Measurements from ENCODE around the gene RAB30.

The RAB30 gene

DNA sequence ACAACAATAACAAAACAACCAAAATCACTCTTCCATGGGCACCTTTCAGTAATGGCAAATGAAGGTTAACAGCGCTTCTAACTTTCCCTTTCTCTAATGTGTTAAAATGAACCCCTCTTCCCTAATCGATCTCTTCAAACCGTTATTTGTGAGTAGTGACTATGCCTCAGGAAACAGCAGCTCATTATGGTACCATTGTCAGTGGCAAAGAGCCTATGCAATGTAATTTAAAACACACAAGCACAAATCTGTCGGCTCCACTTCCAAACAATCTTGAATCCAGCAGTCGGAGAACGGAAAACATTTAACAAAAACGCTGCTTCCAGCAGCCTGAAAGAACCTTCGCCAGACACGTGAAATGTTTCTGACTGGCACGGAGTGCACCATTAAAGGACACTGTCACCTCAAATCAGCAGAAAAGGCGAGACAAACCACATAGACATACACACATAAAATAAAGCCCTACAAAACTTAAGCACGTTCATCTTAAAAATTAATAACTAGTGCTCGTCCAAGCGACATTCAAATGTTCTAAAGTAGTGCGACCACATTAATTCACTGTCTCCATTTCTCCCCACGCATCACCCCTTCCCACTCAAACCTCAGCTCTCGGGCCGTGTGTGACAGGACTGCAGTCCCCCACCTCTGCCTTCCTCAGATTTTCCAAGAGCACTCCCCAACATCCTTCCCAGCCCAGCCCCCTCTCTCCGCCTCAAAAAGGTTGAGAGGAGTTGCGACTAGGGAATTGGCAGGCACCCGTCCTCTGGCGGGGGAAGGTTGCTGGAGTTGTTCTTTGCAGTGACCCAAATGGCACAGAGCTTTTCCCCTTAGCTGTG lies 748 bp downstream of the RAB30 start:
- no peak for DNase-seq (ENCODE audit: extremely low read depth in 1 of 2, low read depth in 1 of 2)

DNA sequence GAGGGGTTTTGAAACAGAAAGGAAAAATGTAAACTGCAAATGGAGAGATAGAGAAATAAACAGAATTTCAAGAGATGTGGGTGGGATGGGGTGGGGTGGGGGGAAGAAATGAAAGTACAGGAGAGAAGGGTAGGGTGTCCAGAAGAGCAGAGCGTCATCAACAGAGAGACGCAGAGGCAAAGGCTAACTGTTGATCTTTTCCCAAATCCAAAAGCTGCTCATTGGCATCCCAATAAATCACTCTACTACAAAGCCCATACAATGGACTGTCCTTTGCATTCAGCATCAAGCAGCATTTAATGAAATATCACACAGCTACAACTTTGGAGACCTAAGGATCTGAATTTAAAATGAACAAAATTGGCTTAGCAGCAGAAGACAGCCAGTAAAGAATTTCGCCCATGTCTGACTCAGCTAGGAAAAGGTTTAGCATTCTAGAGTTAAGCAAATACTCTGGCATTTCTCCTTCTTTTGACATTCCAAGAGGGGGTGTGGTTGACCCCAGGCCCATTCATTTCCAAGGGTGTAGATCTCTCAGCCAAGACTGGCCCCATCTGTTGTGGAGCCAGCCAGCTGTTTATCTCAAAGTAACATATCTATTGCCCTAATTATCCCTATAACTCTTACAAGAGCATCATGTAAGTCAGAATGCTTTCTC lies 1.5 kb downstream of the RAB30 start:
- no peak for DNase-seq (ENCODE audit: extremely low read depth in 1 of 2, low read depth in 1 of 2)

DNA sequence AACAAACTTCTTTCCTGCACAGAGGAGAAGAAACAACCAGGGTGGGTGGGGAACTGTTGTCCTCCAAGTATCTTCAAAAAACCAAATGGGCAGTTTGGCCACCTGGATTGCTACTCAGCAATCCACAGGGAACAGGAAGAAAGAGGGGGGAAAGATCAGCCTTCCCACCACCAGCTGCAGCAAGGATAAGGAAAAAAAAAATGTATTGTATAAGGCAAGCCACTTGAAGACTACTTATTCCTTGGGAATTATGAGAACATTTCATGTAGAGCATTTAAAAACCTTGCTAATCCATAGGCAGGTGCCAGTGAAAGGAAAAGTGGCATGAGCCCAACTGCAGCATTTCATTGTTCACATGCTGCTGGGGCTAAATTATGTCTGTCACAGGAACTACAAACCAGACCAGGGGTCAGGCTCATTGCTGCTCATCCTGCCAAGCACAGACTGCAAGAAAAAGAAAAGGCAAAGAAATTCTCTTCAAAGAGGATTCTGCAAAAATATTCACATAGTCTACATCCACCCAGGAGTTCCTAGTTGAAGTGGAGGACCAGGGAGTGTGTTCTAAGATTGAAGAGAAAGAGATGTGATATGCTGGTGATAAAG lies 2.2 kb downstream of the RAB30 start:
- DNase-seq (ENCODE audit: extremely low read depth in 1 of 2, low read depth in 1 of 2) = no peak

DNA sequence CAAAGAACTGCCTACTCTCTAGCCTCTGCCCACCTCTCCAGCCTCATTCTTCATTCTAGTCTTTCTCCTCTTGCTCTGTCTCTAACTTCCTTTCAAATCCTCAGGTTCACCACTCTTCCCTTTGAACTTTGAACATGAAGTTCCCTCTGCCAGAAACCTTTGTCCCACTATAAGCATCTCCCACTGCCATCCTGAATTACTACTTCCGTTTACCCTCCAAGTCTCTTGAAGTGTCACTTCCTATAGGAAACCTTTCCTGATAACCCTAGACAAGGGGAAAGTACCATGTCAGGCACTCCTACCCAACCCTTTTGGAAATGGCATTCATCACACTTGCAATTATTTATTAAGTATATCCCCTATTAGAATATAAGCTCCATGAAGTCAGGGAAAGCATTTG lies 3.1 kb downstream of the RAB30 start:
- DNase-seq (ENCODE audit: extremely low read depth in 1 of 2, low read depth in 1 of 2) = no peak

DNA sequence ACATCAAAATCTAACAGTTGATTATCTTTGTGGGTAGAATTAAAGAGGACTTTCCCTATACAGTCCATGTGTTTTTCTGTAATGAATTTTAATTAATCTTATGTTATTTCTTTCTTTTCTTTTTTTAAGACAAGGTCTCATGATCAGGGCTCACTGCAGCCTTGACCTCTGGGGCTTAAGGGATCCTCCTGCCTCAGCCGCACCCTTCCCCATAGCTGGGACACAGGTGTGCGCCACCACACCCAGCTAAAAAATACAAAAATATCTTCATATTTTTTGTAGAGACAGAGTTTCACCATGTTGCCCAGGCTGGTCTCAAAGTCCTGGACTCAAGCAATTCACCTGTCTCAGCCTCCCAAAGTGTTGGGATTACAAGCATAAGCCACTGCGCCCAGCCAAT lies 7.7 kb downstream of the RAB30 start:
- DNase-seq (ENCODE audit: extremely low read depth in 1 of 2, low read depth in 1 of 2) = no peak

DNA sequence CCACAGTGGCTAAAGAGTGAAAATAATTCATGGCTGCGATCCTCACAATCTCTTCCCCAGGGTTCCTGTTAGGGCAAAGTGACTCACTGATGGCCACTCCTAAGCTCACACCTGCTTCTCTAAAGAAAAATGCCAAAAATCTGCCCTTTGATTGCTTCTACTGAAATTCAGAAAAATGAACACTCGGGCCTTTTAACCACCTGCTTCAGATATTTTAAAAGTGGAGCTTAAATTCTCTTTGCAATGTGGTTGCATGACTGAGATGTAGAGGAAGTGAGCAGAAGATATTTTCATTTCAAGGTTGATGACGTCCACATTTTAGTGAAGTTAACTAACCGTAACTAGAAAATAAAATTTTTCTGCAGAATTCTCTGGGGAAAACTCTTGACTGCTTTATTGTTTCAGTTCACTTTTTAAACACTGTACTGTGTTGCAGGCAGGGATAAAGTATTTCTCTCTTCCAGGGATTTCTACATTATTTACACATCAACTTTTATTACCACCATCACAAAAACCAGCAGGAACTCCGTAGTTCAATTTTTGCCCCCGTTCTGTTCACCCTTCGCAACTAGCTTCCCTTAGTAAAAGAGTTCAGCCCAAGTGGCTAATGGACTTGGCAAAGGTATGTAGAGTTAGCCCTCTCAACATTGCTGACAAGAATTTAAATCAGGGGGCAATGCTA lies 8.5 kb downstream of the RAB30 start:
- no peak for DNase-seq (ENCODE audit: extremely low read depth in 1 of 2, low read depth in 1 of 2)

DNA sequence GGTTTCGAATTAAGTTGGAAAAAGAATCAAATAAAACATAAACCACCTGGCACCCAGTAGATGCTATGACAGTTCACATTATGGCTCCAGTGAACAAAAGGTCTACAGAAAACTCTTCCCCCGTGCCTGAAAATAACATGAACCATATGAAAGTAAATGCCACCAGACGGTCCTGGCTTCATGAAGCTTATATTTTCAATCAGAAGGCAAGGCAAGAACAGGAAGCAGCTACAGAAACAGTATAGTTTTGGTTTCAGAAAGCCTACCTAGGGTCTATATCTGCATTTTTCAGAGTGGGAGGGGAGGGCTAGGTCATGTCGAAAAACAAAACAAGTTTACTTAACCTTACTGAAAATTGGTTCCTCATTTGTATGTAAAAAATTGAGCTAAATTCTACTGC lies 9.8 kb downstream of the RAB30 start:
- DNase-seq (ENCODE audit: extremely low read depth in 1 of 2, low read depth in 1 of 2) = no peak

DNA sequence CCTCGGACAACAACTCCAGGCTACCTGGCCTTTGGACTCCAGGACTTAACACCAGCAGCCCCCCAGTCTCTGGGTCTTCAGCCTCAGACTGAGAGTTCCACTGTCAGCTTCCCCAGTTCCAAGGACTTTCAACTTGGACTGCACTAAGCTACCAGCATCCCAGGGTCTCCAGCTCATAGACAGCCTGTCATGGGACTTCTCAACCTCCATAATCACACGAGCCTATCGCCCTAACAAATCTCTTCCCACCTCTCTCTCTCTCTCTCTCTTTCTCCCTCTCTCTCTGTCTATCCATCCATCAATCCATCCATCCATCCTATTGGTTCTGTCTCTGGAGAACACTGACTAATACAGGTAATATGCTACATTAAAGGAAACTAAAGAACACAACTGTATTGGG lies 10.7 kb downstream of the RAB30 start:
- DNase-seq (ENCODE audit: extremely low read depth in 1 of 2, low read depth in 1 of 2) = no peak

DNA sequence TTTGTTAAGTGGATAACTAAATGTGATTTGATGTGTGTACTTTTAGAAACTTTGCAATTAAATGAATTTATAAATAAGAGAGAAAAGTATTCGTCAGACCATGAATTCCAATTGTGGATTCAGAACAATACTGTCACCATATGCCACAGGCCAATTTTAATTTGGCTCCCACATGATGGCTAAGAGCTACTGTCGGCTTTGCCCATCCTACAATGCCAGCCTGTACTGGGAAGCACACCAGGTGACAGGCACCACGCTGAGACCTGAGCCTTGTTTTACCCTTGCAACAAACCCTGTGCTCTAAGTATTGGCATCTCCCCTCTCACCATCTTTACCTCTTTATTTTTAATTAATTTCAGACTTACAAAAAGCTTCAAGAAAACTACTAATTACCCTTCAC lies 14.0 kb downstream of the RAB30 start:
- DNase-seq (ENCODE audit: extremely low read depth in 1 of 2, low read depth in 1 of 2) = no peak

DNA sequence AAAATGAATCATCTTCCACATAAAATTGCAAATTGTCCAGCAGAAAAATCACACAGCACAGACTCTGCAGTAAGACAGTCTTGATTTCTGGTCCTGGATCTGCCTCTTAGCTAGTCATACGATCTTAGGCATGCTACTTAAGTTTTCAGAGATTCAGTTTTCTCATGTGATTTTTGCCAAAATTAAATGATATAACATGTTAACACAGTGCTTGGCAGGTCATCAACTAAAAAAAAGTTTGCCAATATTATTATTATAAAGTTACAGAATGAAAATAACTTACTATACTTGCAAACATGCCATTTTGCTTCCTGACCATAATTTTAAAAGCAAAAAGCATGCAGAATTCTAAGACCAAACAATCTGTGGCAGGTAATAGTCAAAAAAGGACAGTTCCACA lies 15.1 kb downstream of the RAB30 start:
- no peak for DNase-seq (ENCODE audit: extremely low read depth in 1 of 2, low read depth in 1 of 2)

DNA sequence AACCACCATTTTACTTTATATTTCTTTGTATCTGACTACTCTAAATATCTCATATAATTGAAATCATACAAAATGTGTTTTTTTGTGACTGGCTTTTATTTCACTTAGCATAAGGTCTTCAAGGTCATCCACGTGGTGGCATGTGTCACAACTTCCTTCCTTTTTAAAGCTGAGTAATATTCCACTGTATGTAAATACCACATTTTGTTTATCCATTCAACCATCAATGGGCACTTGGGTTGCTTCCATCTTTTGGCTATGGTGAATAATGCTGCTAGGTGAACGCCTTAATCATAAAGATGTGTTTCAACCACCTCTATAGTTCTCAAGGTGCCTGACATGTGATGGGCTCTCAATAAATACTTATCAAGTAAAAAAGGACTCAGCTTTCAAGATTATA lies 15.5 kb downstream of the RAB30 start:
- no peak for DNase-seq (ENCODE audit: extremely low read depth in 1 of 2, low read depth in 1 of 2)

DNA sequence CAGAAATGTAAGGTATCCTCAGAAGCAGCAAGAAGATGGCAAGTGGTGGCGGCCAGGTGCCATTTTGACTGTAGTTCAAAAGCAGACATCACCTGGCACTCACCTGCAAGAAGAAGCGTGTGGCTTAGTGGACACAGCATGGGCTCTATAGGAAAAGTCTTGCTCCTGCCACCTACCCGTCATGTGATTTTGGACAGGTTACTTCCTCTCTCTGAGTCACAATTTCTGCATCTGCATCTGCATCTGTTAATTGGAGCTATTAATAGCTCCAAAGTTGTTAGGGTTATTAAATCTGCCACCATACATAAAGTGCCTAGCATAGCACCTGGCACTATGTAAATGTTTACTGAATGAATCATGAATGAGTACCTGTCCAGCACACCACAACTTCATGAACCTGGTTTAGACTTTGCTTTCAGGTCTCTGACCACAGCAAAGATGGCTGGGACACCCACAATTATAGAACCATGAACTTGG lies 16.8 kb downstream of the RAB30 start:
- DNase-seq (ENCODE audit: extremely low read depth in 1 of 2, low read depth in 1 of 2) = no peak

DNA sequence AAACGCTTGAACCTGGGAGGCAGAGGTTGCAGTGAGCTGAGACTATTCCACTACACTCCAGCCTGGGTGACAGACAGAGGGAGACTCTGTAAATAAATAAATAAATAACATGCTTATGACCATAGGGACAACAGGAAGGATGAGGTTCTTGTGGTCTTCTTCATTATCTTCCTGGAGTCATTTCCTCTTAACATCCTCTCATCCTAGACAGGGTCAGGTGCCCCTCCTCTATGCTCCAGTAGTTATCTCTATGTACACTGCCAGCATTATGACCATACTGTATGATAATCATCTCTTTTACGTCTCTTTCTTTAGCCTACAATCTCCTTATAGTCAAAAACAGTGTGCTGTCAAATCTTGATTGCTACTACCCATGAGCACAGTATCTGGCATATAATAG lies 17.7 kb downstream of the RAB30 start:
- no peak for DNase-seq (ENCODE audit: extremely low read depth in 1 of 2, low read depth in 1 of 2)

DNA sequence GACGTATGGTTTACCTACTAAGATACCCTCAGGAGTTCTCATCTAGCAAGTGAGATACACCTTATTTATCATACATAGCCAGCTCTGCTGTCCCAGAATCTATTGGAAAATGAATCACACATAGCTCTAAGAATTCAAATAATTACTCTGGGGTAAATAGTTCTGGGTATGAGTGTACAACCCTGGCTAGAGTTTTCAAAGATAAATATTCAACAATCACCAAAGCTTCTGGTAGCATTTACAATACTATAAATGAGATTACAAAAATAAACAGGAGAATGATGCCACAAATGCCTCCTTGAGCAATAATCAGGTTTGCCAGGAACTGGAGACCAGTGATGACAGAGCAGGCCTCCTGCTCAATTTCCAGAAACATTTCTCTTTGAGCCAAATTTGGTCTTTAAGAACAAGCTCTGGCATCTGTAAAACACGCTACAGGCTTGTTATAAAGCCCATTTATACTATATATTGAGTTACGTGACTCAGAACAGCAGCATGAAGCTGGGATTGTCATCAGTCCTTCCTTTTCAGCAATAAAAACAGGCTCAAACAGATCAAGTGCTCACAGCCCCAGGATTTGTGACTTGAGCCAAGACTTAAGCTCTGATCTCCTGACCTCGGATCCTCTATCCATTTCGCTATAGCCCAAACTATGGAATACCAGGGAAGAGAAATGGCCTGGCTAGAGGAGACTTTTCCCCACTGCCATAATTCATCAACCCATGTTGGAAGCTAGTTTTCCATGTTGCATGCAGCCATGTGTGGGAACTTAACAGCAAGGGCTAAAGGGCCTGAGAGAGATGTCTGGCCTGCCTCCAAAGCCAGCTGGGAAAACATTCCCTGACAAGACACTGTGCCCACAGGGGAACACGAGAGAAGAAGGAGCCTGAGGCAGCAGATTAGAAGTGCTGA lies 19.7 kb downstream of the RAB30 start:
- DNase-seq (ENCODE audit: extremely low read depth in 1 of 2, low read depth in 1 of 2) = no peak

DNA sequence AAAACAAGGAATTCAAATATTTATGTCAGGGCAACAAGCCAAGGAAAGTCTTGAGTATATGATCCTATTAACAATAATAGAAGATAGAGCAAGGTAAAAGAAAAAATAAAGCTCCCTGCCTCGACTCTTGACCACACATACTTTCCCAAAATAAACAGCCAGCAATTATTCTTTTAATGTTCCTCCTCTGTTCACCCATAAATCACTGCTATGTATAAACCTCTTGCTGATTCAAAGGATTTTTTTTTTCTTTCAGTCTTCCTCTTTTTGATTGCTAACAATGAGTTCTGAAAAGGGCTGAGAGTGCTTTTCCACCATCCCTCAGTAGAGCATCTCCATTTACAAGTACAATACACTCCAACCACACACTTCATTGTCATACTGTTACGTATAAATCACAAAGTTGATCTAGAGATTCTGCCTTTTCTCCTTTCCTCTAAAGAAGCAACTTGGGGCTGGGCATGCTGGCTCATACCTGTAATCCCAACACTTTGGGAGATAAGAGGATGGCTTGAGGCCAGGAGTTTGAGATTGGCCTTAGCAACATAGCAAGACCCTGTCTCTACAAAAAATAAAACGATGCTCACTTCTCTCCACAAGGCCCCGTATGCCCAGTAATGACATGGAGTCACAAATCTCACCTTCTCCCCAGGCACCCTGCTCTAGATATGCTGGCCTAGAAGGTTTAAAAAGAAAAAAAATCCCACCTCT lies 24.0 kb downstream of the RAB30 start:
- no peak for DNase-seq (ENCODE audit: extremely low read depth in 1 of 2, low read depth in 1 of 2)

DNA sequence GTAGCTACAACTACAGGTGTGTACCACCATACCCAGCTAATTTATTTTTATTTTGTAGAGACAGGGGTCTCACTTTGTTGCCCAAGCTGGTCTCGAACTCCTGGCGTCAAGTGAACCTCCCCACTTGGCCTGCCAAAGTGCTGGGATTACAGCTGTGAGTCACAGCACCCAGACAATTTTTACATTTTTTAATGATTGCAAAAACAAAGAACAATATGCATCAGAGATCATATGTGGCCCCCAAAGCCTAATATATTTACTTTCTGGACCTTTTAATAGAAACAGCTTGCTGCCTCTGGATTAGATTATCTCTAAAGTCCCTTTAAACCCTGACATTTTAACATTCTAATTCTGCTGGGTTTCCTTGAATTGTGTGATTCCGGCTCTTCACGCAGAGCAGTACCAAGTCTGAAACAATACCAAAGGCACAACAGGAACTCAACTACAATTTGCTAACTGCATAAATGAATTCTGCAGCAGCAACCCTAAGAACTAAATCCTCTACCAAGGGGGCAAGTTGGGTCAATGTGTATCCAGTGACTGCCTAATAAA lies 25.0 kb downstream of the RAB30 start:
- no peak for DNase-seq (ENCODE audit: extremely low read depth in 1 of 2, low read depth in 1 of 2)

DNA sequence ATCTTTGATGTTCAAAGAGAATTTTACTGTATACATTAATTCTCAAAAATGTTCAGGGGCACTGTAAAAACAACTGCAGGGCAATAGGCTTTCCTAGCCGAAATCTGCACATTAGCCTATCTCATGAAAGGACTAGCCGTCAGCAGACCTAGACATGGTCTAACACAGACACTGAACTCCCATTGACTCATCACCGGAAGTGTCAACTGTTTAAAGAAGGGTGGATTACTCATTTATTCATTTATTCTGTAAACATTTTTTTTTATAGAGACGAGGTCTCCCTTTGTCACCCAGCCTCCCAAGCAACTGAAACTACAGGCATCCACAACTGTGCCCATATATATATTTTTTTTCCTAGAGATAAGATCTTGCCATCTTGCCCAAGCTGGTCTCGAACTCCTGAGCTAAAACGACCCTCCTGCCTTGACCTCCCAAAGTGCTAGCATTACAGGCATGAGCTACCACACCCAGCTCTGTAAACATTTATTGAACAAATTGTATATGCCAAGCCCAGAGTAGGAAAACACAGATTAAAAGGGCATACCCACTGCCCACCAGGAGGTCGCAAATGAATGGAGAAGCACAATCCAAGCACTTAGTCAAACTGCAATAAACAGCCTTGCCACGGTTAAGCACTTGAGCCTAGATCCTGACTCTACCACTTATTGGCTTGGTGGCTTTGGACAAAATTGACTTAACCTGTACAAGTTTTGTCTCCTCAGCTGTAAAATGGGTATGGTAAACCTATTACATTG lies 26.6 kb downstream of the RAB30 start:
- no peak for DNase-seq (ENCODE audit: extremely low read depth in 1 of 2, low read depth in 1 of 2)

DNA sequence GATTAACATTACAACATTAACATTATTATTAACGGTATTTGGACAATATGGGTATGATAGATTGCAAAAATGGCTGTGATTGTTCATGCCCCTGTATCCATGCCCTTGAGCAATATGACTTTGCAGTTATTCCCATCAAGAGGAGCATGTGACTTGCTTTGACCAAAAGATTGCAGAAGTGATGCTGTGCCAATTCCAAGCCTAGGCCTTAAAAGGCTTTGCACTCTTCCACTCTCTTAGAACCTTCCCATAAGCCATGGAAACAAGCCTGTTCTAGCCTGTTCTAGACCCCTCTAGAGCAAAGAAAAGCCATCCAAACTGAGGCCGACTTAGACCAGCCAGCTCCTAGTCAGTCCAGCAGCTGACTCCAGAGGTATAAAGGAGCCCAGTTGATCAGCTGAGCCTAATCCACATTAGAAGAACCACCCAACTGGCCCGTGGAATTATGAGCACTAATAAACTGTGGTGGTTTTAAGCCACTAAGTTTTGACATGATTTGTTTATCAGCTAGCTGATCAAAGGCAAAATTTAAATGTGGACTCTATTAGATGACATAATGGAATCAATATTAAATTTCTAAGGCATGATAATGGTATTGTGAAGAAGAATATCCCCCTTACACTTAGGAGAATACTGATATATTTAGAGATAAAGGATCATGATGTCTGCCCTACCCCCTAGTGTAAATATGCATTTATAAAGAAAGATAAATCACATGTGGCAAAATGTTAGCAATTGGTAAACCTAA lies 28.6 kb downstream of the RAB30 start:
- DNase-seq (ENCODE audit: extremely low read depth in 1 of 2, low read depth in 1 of 2) = no peak
